Adrenal gland (tissue), 5 donors: ENCODE measurements around the gene LMNB1.

ENCODE experiments used
- CTCF ChIP-seq, 6 experiments: fragments of 450-650 bp in 4 of 6; fragments of 200-600 bp in 2 of 6; sonication (generic) in 1 of 6; IDR thresholded peaks; 1 replicate in 5 of 6; 2 replicates in 1 of 6; pipeline versions ENCODE4 v1.5.1 to v1.8.0; 2016 to 2021; ENCODE audit warnings: antibody characterized with exemption in 6 of 6, mild to moderate bottlenecking in 2 of 6, moderate library complexity in 1 of 6
- POLR2A ChIP-seq, 2 donors: fragments of 450-650 bp; IDR thresholded peaks; one replicate each; pipeline ENCODE4 v1.6.1; 2017; ENCODE audit warnings: antibody characterized with exemption in 2 of 2, mild to moderate bottlenecking in 2 of 2, moderate library complexity in 1 of 2
- donor health status: DM: no; HTN: no; CAD: no.

GRCh38 chr5:126799780-126800179, 22.8 kb downstream of the LMNB1 start:
- no peak for TF ChIP-seq POLR2A (IDR thresholded peaks at IDR 0.05)
- no peak for TF ChIP-seq CTCF (IDR thresholded peaks at IDR 0.05)
